Right atrium auricular region (tissue), 2 donors: ENCODE data around the gene CREBZF. TPM values are rescaled to one million over a fixed set of nuclear protein-coding genes. Genes with fewer than 3 reads are reported as not detected.

Experiments
- DNase-seq: peaks from one replicate; pipeline ENCODE4 v3.0.0-alpha.2; 2019; ENCODE audit warnings: low spot score
- H3K27ac ChIP-seq, 2 donors: fragments of 200-600 bp; sonication (generic); 1 replicate in 1 of 2; 2 replicates in 1 of 2; pipeline ENCODE4 v1.5.1; 2016 to 2019
- H3K27me3 ChIP-seq, 2 donors: fragments of 200-600 bp; sonication (generic); one replicate each; pipeline versions ENCODE4 v1.5.1 to v1.6.0; 2017 to 2019
- H3K36me3 ChIP-seq: fragments of 200-600 bp; sonication (generic); one replicate; pipeline ENCODE4 v1.5.1; 2016
- H3K4me1 ChIP-seq, 2 donors: fragments of 200-600 bp; sonication (generic); one replicate each; pipeline versions ENCODE4 v1.5.1 to v1.6.0; 2017 to 2019
- H3K4me3 ChIP-seq, 2 donors: fragments of 200-600 bp; sonication (generic); 1 replicate in 1 of 2; 2 replicates in 1 of 2; pipeline ENCODE4 v1.5.1; 2017 to 2019; ENCODE audit warnings: mild to moderate bottlenecking in 1 of 2, moderate library complexity in 1 of 2
- H3K9me3 ChIP-seq, 2 donors: fragments of 200-600 bp; sonication (generic); one replicate each; pipeline ENCODE4 v1.5.1; 2019
- CTCF ChIP-seq, 2 donors: fragments of 200-600 bp; sonication (generic); IDR thresholded peaks; one replicate each; pipeline ENCODE4 v1.5.1; 2019; ENCODE audit warnings: antibody characterized with exemption in 2 of 2
- total RNA-seq, 2 donors: library from RNA; depleted of rRNA; stranded (reverse); fragments of >200 nt; gene quantifications; one replicate each; pipeline ENCODE4 v1.1.0, GENCODE V29; 2016

Gene CREBZF
- total RNA-seq, 2 donors from 2014 or later, result 11.6 to 13.6 TPM

- H3K27me3 ChIP-seq, result no peaks in the 10 kb centered on the region
- H3K4me3 ChIP-seq, result no peak overlapping the region
- no peak for DNase-seq
- H3K27ac ChIP-seq, result no peak overlapping the region
- no peaks in the 10 kb centered on the region for H3K36me3 ChIP-seq
- TF ChIP-seq CTCF (IDR thresholded peaks at IDR 0.05), result no peak
- no peaks in the 10 kb centered on the region for H3K9me3 ChIP-seq
- H3K4me1 ChIP-seq, result no peaks in the 10 kb centered on the region
Observed at GRCh38 chr11:85704967-85705366, 40.0 kb upstream of the CREBZF start.

- no peaks in the 10 kb centered on the region for H3K9me3 ChIP-seq
- no peak overlapping the region for H3K4me3 ChIP-seq
- TF ChIP-seq CTCF (IDR thresholded peaks at IDR 0.05), result no peak
- H3K36me3 ChIP-seq, result no peaks in the 10 kb centered on the region
- no peaks in the 10 kb centered on the region for H3K27me3 ChIP-seq
- no peak overlapping the region for H3K27ac ChIP-seq
- DNase-seq, result no peak
- H3K4me1 ChIP-seq, result no peaks in the 10 kb centered on the region
Observed at GRCh38 chr11:85699957-85700741, 35.2 kb upstream of the CREBZF start.

GRCh38 chr11:85698195-85698594 is 33.3 kb upstream of the CREBZF start:
- Histone ChIP-seq H3K27ac (no peak overlapping the region), H3K4me1 (no peaks in the 10 kb centered on the region), H3K27me3 (no peaks in the 10 kb centered on the region), H3K4me3 (no peak overlapping the region), H3K9me3 (no peaks in the 10 kb centered on the region), H3K36me3 (no peaks in the 10 kb centered on the region)
- no peak for TF ChIP-seq CTCF (IDR thresholded peaks at IDR 0.05)
- no peak for DNase-seq

GRCh38 chr11:85697747-85698146 is 32.8 kb upstream of the CREBZF start:
- Histone ChIP-seq H3K36me3 (no peaks in the 10 kb centered on the region), H3K4me3 (no peak overlapping the region), H3K27me3 (no peaks in the 10 kb centered on the region), H3K9me3 (no peaks in the 10 kb centered on the region), H3K4me1 (no peaks in the 10 kb centered on the region), H3K27ac (no peak overlapping the region)
- DNase-seq, result no peak
- TF ChIP-seq CTCF (IDR thresholded peaks at IDR 0.05), result no peak

GRCh38 chr11:85695546-85695945 is 30.6 kb upstream of the CREBZF start:
- TF ChIP-seq CTCF (IDR thresholded peaks at IDR 0.05), result peak in 1 of 2 donors; percentile 1
- no peak for DNase-seq
- Histone ChIP-seq H3K27ac (no peak overlapping the region), H3K4me3 (no peak overlapping the region), H3K36me3 (no peaks in the 10 kb centered on the region), H3K27me3 (no peaks in the 10 kb centered on the region), H3K9me3 (no peaks in the 10 kb centered on the region), H3K4me1 (no peaks in the 10 kb centered on the region)
